ENCODE results near the gene CPNE6.

CPNE6 gene

GRCh38 chr14:24070285-24071143, 848 bp upstream of the CPNE6 start:
- no peak for DNase-seq

DNA sequence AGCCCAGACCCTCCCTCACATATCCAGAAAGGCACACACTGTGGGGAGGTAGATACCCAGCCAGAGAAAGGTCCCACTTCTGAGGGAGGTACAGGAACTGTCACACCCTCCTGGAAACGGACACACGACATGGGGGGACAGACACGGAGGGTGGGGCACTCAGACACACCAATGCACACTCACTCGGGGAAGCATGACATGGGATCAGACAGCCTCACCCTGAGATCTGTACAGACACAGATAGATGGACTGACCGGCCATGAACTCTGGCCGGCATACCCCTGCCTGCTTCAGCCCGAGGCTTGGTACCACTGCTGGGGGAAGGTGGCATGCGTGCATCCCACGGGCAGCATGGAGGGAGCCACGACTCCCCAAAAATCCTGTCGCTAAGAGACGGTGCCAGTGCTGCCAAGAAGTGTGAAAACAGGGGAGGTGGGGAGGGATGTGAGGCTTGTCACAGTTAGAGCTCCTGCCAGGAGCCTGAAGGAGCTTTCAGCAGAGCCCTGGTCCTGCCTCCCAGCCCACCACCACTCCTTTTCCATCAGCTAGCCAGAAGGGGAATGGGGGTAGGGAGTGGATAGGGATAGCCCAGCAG, 571 bp downstream of the CPNE6 start:
- DNase-seq, result no peak

- no peak for DNase-seq
These were observed 1.1 kb downstream of the CPNE6 start for GRCh38 chr14:24072436-24072835.

DNA sequence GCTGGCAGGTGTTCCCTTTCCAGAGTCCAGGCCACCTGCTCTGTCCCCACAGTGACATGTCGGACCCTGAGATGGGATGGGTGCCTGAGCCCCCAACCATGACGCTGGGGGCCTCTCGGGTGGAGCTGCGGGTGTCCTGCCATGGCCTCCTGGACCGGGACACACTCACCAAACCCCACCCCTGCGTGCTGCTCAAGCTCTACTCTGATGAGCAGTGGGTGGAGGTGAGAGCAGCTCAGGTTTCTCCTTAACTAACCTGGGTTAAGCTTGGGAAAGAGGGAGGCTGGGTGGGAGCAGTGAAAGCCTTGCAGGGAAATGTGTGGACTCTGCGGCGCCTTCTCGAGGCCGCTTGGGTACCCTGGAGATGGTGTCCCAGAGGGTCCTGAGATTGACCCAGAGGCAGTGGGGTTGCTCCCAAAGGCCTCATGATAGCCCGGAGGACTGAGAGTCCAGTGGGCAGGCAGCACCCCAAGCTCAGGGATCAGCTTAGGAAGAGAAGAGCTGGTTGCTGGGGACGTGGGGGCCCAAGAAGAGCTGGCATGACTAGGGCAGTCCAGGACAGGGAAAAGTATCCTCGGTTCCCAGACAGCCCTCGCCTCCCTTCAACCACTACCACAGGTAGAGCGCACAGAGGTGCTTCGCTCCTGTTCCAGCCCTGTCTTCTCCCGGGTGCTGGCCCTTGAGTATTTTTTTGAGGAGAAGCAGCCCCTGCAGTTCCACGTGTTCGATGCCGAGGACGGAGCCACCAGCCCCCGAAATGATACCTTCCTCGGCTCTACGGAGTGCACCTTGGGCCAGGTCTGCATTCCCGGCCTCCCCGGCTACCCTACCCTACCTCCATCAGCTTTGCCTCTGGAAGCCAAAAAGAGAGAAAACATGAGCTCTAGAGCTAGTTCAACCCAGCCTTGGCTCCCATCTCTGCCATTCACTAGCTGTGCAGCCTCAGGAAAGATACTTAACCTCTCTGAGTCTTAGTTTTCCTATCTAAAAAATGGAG, 1.8 kb downstream of the CPNE6 start:
- DNase-seq, result no peak

DNA sequence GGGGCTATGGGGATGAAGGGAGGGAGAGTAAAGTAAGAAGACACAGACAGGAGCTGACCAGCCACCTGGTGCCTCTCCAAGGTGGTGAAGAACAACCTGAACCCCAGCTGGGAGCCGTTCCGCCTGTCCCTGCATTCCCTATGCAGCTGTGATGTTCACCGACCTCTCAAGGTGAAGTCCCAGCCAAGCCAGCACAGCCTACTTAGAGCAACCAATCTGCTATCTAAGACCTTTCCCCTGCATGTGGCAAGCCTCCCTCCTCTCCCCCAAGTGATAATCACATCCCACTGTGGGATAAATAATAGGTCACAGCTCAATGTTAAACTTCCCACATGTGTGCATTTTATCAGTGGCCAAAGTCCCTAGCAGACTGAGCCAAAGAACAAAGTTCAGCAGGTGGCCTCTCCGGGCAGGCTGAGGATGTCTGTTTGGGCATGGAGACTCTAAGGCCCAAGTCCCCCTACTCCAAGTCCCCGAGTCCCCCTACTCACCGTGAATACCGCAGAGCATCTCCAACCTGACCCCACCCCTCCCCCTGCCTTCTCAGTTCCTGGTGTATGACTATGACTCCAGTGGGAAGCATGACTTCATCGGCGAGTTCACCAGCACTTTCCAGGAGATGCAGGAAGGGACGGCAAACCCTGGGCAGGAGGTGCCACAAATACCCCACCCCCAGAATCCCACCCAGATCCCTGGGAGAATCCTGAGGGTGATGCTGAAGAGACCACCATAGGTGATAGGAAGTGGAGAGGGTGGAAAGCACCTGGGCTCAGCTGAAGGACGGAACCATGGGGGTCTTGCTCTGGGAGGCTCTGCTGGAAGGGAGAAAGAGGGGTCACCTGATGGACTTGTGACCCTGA, 3.5 kb downstream of the CPNE6 start:
- DNase-seq, result no peak

DNA sequence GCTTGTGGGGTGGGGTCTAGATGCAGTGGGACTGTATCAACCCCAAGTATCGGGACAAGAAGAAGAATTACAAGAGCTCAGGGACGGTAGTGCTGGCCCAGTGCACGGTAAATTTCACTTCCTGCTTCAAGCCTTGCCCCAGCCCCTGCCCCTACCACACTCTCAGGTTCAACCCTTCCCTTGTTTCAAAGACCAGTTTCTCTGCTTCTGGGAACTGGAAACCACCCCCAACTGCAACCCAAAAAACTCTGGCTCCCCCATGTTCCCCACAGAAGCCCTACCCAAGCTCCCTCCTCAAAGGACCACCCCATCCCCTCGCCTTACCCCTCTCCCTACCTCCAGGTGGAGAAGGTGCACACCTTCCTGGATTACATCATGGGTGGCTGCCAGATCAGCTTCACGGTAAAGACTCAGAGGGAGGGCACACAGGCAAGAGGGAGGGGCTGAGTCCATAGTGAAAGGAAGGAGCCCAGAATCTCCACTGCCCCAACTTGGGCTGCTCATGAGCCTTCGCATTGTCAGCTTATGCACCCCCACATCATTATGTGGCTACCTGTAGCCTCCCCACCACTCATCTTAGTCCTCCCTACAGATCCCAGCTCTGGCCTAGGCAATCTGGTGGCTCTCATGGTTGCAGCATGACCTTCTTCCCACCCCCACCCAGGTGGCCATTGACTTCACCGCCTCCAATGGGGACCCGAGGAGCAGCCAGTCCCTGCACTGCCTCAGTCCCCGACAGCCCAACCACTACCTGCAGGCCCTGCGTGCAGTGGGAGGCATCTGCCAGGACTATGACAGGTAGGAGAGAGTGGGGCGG, 4.3 kb downstream of the CPNE6 start:
- no peak for DNase-seq

DNA sequence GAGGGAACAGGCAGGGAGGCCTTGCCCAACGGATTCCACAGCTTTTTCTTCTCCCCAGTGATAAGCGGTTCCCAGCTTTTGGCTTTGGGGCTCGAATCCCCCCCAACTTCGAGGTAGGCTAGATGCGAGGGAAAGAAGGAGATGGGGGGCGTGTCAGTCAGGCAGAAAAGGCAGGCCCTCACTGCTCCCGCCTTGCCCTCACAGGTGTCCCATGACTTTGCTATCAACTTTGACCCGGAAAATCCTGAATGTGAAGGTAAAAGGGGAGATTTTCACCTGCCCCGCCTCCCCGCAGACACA, 4.9 kb downstream of the CPNE6 start:
- DNase-seq, result no peak

DNA sequence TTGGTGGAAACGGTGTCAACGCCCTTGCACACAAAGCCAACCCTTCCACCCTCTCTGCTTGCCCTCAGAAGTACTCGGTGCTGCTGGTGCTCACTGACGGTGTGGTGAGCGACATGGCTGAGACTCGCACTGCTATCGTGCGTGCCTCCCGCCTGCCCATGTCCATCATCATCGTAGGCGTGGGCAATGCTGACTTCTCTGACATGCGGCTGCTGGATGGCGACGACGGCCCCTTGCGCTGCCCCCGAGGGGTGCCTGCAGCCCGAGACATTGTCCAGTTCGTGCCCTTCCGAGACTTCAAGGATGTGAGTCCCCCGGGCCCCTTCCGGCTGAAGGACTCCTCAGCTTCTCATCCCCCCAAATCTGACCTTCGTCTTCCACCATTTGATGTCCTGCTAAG, 5.7 kb downstream of the CPNE6 start:
- DNase-seq, result no peak

- no peak for DNase-seq
These were observed 6.8 kb downstream of the CPNE6 start for GRCh38 chr14:24078146-24078545.

- DNase-seq, result no peak
These were observed 8.3 kb downstream of the CPNE6 start for GRCh38 chr14:24079491-24080141.

GRCh38 chr14:24080142-24080530, 8.8 kb downstream of the CPNE6 start:
- DNase-seq, result no peak

DNA sequence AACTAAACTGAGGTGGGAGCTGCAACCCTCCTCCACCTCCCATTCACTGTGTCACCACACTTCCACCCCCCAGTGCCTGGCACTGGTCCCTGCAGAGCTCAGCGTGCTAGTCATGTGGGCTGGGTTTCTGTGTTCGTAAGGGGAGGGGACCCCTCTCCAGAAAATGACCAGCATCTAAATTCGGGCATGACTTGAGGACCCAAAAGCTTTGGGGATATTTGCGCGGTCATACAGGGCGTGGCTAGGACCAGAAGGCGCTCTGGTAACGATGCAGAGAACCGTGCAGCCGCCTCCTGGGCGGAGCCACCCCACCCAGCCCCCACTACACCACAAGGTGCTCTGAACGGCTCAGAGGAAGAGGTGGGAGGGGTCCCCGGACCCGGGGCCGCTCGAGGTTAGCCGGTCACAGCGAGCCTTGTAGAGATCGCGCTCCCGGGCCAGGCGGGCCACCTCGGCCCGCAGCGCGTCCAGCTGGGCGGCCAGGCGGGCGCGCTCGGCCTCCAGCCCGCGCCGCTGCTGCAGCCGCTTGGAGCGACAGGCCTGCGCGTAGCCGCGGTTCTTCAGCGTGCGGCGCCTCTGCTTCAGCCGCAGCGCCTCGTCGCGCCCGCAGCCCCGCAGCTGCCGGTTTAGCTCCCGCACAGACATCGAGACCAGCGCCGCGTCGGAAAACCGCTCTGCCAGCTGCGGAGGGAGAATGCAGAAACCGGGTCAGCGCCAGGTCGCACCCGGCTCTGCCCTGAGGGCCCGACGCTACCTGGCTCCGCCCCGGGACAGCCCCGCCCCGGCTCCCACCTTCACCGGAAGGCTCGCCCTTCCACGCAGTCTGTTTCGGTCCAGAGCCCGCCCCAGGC, 9.8 kb downstream of the CPNE6 start:
- DNase-seq, result no peak

DNA sequence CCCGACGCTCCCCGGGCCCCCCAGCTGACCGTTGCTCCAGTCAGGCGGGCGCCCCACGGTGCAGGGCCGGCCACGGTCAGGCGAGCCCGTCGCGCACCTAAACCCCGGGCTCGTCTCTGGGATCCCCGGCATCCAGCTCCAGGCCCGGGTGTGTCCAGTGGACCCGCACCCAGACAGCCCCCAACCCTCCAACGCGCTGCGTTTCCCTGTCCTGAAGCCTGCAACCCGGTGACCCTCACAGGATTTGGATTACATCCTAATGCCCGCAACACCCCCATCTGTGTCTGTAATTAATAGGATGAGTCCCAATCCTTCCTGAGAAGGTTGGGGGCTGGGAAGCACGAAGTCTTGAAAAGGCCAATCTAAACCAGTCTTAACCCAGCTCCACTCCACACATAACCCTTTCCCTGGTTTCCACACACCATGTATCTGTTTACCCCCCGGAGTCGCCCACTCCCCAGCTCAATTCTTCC, 10.4 kb downstream of the CPNE6 start:
- no peak for DNase-seq

DNA sequence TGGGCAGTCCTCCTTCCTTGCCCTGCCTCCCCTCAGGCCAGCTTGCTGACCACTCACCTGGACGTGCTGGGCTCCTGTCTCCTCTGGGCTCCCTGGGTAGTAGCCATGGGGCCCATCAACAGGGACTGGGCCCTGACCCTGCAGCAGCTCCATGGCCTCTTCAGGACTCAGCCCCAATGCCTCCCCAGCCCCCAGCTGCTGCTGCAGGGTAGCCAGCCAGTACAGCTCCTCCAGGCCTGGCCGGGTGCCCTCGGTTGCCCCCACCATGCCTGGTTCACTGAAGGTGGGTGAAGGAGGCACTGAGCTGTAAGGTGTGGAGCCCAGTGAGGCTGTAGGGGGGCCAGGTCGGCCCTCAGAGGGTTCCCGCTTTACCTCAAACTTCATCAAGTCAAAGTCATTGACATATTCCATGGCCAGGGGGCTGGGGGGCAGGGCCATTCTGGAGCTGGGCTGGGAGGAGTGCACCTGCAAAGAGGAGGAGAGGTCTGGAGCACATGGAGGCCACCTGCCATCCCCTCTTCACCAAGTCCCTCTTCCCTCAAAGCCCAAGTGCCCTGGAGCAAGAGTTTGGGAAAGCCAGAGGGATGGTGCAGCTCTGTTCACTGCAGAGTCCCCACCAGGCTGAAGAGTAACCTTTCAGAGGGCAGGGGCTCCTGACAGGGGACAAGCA, 11.2 kb downstream of the CPNE6 start:
- no peak for DNase-seq

DNA sequence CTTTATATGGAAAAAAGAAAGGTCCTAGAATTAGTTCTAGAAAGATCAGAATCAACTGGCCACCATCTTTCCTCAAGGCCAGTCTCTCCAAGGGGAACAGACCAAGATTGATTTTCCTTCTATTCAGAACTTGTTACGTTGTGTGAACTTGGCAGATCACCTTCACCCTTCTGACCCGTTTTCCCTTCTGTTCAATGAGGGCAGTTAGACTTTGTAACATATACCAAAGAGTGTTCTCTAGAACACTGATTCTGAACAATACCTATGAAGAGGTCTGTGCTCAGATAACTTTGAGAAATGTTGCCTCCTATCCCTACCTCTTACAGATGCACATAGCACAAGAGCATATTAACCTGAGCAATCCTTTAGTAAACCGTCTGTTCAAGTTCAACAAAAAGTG, 12.1 kb downstream of the CPNE6 start:
- DNase-seq, result no peak

GRCh38 chr14:24084440-24084839, 13.1 kb downstream of the CPNE6 start:
- DNase-seq, result no peak

DNA sequence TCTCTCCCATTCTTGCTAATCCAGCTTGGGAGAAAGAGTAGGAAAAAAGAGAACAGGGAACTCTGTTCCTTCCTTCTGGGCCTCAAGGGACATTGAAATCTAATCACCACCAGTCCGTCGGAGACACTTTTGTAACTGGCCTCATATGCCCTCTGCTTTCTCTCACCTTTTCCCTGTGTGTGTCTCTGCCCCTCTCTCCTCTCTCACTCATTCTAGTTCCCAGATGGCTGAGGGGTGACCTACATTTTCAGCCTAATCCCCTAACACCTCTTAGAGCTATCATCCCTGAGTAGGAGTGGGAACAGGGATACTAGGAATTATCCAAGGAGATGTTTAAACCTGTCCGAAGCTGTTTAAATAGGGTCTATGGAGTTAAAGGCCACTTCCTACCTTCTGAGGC, 13.9 kb downstream of the CPNE6 start:
- DNase-seq, result no peak

GRCh38 chr14:24086193-24086955, 15.0 kb downstream of the CPNE6 start:
- no peak for DNase-seq

DNA sequence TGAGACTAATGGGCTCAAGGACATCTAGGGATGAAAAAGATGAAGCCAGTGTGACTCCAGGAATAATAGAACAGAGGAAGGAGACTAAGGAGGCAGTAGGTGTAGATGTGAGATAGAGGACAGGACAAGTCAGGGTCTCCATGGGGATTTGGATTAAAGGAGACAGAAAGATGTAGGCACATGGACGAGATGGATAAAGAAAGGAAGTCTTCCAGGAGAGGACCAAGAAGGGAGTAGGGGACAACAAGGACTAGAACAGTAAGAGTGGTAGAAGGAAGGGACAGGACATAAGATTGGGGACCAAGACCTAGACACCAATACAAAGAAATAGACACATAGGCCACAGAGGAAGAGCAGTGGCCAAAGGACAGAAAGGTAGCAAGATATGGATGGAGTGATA, 15.6 kb downstream of the CPNE6 start:
- DNase-seq, result no peak

All from NCI-H2107 (cell line).